HG03558 (cell line): Measurements from ENCODE around the gene FSD1.
"Not testable (repeated sequence)": the region's sequence is repeated elsewhere in the genome, so short reads cannot be mapped to it uniquely, and the experiment has no call there.

ENCODE experiments used
- ATAC-seq: cut with Tn5 transposase; IDR thresholded peaks from one replicate; pipeline ENCODE4 v1.9.1; 2021; ENCODE audit warnings: moderate number of reproducible peaks; ENCODE audit not compliant: unreplicated experiment; ENCODE audit errors: extremely low read depth

Gene FSD1

GRCh38 chr19:4313847-4314490 lies 9.6 kb downstream of the FSD1 start:
- no peak for ATAC-seq

- no peak for ATAC-seq
Observed at GRCh38 chr19:4316956-4317355, 12.6 kb downstream of the FSD1 start.

GRCh38 chr19:4318460-4318859 lies 14.1 kb downstream of the FSD1 start:
- no peak for ATAC-seq

- no peak for ATAC-seq
Observed at GRCh38 chr19:4319067-4319718, 14.8 kb downstream of the FSD1 start.

GRCh38 chr19:4320419-4320818 lies 16.0 kb downstream of the FSD1 start:
- no peak for ATAC-seq

- ATAC-seq, result no peak
Observed at GRCh38 chr19:4322942-4323665, 18.7 kb downstream of the FSD1 start.

GRCh38 chr19:4323692-4324091 lies 19.3 kb downstream of the FSD1 start:
- no peak for ATAC-seq

- ATAC-seq, result no peak
Observed at GRCh38 chr19:4324228-4324627, 19.8 kb downstream of the FSD1 start.

GRCh38 chr19:4326215-4326836 lies 21.9 kb downstream of the FSD1 start:
- no peak for ATAC-seq

- no peak for ATAC-seq
Observed at GRCh38 chr19:4326837-4327251, 22.4 kb downstream of the FSD1 start.

GRCh38 chr19:4327252-4327876 lies 23.0 kb downstream of the FSD1 start:
- ATAC-seq, result no peak

- ATAC-seq, result no peak
Observed at GRCh38 chr19:4327877-4328242, 23.5 kb downstream of the FSD1 start.

- ATAC-seq, result peak; percentile 44
Observed at GRCh38 chr19:4328243-4328990, 24.0 kb downstream of the FSD1 start.

GRCh38 chr19:4328991-4329681 lies 24.7 kb downstream of the FSD1 start:
- not testable (repeated sequence) for ATAC-seq

GRCh38 chr19:4329858-4330257 lies 25.5 kb downstream of the FSD1 start:
- no peak for ATAC-seq

GRCh38 chr19:4334929-4335570 lies 30.7 kb downstream of the FSD1 start:
- no peak for ATAC-seq

- ATAC-seq, result no peak
Observed at GRCh38 chr19:4337906-4338440, 33.6 kb downstream of the FSD1 start.

- no peak for ATAC-seq
Observed at GRCh38 chr19:4338441-4339355, 34.3 kb downstream of the FSD1 start, which contains the start of gene STAP2. TSS of gene STAP2 (minus strand) at chr19:4338827. CDS start at chr19:4338753, 74 bp downstream.
